Measurements from ENCODE around the gene RAB38. TPM values are rescaled to one million over a fixed set of nuclear protein-coding genes. Genes with fewer than 3 reads are reported as not detected.

The RAB38 gene
- polyA plus RNA-seq, 5 donors, result 15.1 to 24.0 (median 21.9) TPM

GRCh38 chr11:88105951-88106350 is 69.3 kb downstream of the RAB38 start:
- no peak for DNase-seq

- DNase-seq, result no peak
Measured at GRCh38 chr11:88105526-88105925, 69.7 kb downstream of the RAB38 start.

- DNase-seq, result no peak
Measured at GRCh38 chr11:88104408-88104807, 70.8 kb downstream of the RAB38 start.

GRCh38 chr11:88103337-88104206 is 71.7 kb downstream of the RAB38 start:
- no peak for DNase-seq

GRCh38 chr11:88102598-88102934 is 72.7 kb downstream of the RAB38 start:
- peak in 1 of 2 donors; percentile 14 for DNase-seq

GRCh38 chr11:88101881-88102597 is 73.2 kb downstream of the RAB38 start:
- no peak for DNase-seq

GRCh38 chr11:88100151-88100550 is 75.1 kb downstream of the RAB38 start:
- no peak for DNase-seq

- DNase-seq, result no peak
Measured at GRCh38 chr11:88098289-88098688, 77.0 kb downstream of the RAB38 start.

GRCh38 chr11:88089134-88089533 is 86.1 kb downstream of the RAB38 start:
- no peak for DNase-seq

GRCh38 chr11:88087337-88087736 is 87.9 kb downstream of the RAB38 start:
- DNase-seq, result no peak

GRCh38 chr11:88086297-88086696 is 88.9 kb downstream of the RAB38 start:
- no peak for DNase-seq

- DNase-seq, result no peak
Measured at GRCh38 chr11:88070437-88070836, 104.8 kb downstream of the RAB38 start.

- DNase-seq, result no peak
Measured at GRCh38 chr11:88068848-88069554, 106.2 kb downstream of the RAB38 start.

GRCh38 chr11:88066090-88066489 is 109.2 kb downstream of the RAB38 start:
- DNase-seq, result no peak

- DNase-seq, result no peak
Measured at GRCh38 chr11:88064097-88064705, 111.0 kb downstream of the RAB38 start.

Other genes with a start within 250 kb of the RAB38 start
- gene CTSC, start 162.3 kb upstream of the RAB38 start, polyA plus RNA-seq (ENCODE audit: insufficient read depth in 1 of 5, insufficient read length in 5 of 5, low replicate concordance in 1 of 5), result 100 to 1,000 TPM; 147 to 208 (median 181) TPM